Dedifferentiated amniotic fluid mesenchymal stem cell (primary cell): ENCODE measurements around the gene DRGX.

Experiments used
- DNase-seq: peaks from one replicate; pipeline ENCODE4 v3.0.0-alpha.2; 2016; ENCODE audit errors: extremely low spot score

DRGX gene

DNA sequence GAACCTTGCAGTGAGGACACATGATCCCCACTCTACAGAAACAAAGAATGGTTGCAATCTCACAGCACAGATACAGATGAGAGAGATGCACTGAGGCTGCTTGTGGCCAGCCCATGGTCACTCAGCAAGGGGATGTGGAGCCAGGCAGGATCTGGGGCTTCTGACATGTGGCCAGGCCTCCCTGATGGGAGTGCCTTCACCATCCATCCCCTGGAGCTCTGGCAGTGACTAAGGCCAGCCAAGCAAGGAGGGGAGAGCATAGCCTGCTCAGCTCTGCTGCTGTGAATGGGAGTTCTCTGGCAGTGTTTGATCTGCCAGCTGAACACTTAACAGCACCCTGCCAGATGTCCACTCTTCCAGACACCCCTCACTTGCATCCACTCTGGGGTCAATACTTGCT, 77.1 kb downstream of the DRGX start:
- no peak for DNase-seq

GRCh38 chr10:49318028-49318427, 77.9 kb downstream of the DRGX start:
- no peak for DNase-seq

DNA sequence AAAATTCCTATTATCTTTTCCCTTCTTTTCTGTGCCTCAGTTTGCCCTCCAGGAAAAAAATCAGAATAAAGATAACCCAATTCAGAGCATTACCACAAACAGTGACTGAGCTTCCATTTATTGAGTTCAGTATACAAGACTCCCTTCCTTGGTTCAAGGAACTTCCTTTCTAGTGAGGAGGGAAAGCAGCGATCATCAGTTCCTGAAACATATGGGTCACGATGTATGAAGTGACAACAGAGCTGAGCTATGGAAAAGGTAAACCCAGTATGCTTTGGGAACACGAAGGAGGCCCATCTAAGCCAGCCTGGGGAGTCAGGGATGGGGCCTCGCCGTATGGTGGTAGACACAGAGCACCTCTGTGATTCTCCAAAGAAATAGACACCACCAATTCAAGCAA, 81.1 kb downstream of the DRGX start:
- DNase-seq, result no peak
